HEK293T (cell line): ENCODE data around the gene AICDA.
"Not testable (repeated sequence)": the region's sequence is repeated elsewhere in the genome, so short reads cannot be mapped to it uniquely, and the experiment has no call there.

Experiments used
- CTCF ChIA-PET: fragments of 350-600 bp; formaldehyde crosslinking; extraction: SDS; loops from one replicate; lab custom pipeline; 2021; ENCODE audit warnings: antibody characterized with exemption, inconsistent platforms; lab: Yijun Ruan, JAX
- POLR2A ChIA-PET: fragments of 350-600 bp; formaldehyde crosslinking; extraction: SDS; loops from one replicate; lab custom pipeline; 2020; ENCODE audit warnings: antibody characterized with exemption, inconsistent platforms; lab: Yijun Ruan, JAX
- DNase-seq: peaks from one replicate; pipeline ENCODE4 v3.0.0; 2012; ENCODE audit warnings: mixed read lengths; ENCODE audit errors: extremely low spot score
- ARNT ChIP-seq: fragments of 450-650 bp; IDR thresholded peaks from 2 replicates; pipeline ENCODE4 v1.6.1; 2017; ENCODE audit warnings: mild to moderate bottlenecking
- BHLHE40 ChIP-seq: fragments of 450-650 bp; IDR thresholded peaks from 2 replicates; pipeline ENCODE4 v1.6.1; 2016; ENCODE audit warnings: mild to moderate bottlenecking, moderate library complexity, borderline replicate concordance
- CTBP1 ChIP-seq: fragments of 450-650 bp; IDR thresholded peaks from 2 replicates; pipeline ENCODE4 v1.6.1; 2016; ENCODE audit warnings: borderline replicate concordance
- ELF4 ChIP-seq: fragments of 450-650 bp; IDR thresholded peaks from 2 replicates; pipeline ENCODE4 v1.6.1; 2017; ENCODE audit warnings: antibody characterized with exemption
- FOXA1 ChIP-seq: fragments of 450-650 bp; IDR thresholded peaks from 2 replicates; pipeline ENCODE4 v1.6.1; 2016; ENCODE audit warnings: mild to moderate bottlenecking
- FOXK2 ChIP-seq: fragments of 450-650 bp; IDR thresholded peaks from 2 replicates; pipeline ENCODE4 v1.6.1; 2016; ENCODE audit warnings: mild to moderate bottlenecking
- FOXM1 ChIP-seq: fragments of 450-650 bp; IDR thresholded peaks from 2 replicates; pipeline ENCODE4 v1.6.1; 2017; ENCODE audit warnings: mild to moderate bottlenecking, borderline replicate concordance
- HDGF ChIP-seq: fragments of 450-650 bp; IDR thresholded peaks from 2 replicates; pipeline ENCODE4 v1.6.1; 2017; ENCODE audit warnings: antibody characterized with exemption, borderline replicate concordance
- L3MBTL2 ChIP-seq: fragments of 450-650 bp; conservative IDR thresholded peaks from 2 replicates; pipeline ENCODE4 v1.6.1; 2016; ENCODE audit warnings: mild to moderate bottlenecking
- LEF1 ChIP-seq: fragments of 450-650 bp; IDR thresholded peaks from 2 replicates; pipeline ENCODE4 v1.6.1; 2017; ENCODE audit warnings: mild to moderate bottlenecking, borderline replicate concordance
- NFRKB ChIP-seq: fragments of 450-650 bp; IDR thresholded peaks from 2 replicates; pipeline ENCODE4 v1.6.1; 2016; ENCODE audit warnings: mild to moderate bottlenecking, moderate library complexity
- SP1 ChIP-seq: fragments of 450-650 bp; IDR thresholded peaks from 2 replicates; pipeline ENCODE4 v1.6.1; 2017
- SUZ12 ChIP-seq: fragments of 450-650 bp; IDR thresholded peaks from 2 replicates; pipeline ENCODE4 v1.6.1; 2016; ENCODE audit warnings: mild to moderate bottlenecking
- TARDBP ChIP-seq: fragments of 450-650 bp; IDR thresholded peaks from 2 replicates; pipeline ENCODE4 v1.6.1; 2016
- ZNF384 ChIP-seq: fragments of 450-650 bp; IDR thresholded peaks from 2 replicates; pipeline ENCODE4 v1.6.1; 2016
- TF ChIP-seq, protein P1 (sequence below): fragments of 450-650 bp; IDR thresholded peaks from 2 replicates; pipeline ENCODE4 v1.6.1; 2016

AICDA gene

DNA sequence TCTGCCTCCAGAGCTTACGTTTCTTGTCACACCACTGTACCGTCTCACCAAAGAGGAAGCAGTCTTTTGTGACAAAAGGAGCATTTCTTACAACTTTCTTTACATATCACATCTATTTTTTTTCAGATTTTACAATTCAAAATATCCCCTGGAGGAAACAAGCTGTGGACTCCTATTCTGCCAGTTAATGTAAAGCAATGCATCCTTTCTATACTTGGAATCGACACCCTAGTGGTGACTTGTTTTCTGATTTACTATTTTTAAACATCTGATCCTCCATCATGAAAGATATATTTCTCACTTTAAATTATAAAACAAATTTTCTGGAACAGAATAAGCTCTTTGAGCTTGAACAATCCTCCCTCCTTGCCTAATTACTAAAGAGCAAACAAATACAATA is 34.8 kb downstream of the AICDA start:
- CTCF ChIA-PET, result interaction anchor here (0.6 kb wide), 1 partner anchor 473 kb away, joined by 3 read pairs; no protein-coding TSS in a partner anchor
- DNase-seq, result no peak
- POLR2A ChIA-PET, result no interaction called here
- no peak for TF ChIP-seq ELF4
- TF ChIP-seq ZNF384, result no peak
- TF ChIP-seq, protein P1, sequence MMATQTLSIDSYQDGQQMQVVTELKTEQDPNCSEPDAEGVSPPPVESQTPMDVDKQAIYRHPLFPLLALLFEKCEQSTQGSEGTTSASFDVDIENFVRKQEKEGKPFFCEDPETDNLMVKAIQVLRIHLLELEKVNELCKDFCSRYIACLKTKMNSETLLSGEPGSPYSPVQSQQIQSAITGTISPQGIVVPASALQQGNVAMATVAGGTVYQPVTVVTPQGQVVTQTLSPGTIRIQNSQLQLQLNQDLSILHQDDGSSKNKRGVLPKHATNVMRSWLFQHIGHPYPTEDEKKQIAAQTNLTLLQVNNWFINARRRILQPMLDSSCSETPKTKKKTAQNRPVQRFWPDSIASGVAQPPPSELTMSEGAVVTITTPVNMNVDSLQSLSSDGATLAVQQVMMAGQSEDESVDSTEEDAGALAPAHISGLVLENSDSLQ, result no peak
- no peak for TF ChIP-seq FOXK2
- no peak for TF ChIP-seq NFRKB
- no peak for TF ChIP-seq CTBP1
- TF ChIP-seq HDGF, result no peak
- no peak for TF ChIP-seq L3MBTL2
- TF ChIP-seq LEF1, result no peak
- no peak for TF ChIP-seq FOXM1
- no peak for TF ChIP-seq SP1
- TF ChIP-seq TARDBP, result no peak
- no peak for TF ChIP-seq ARNT
- no peak for TF ChIP-seq BHLHE40
- no peak for TF ChIP-seq SUZ12
- TF ChIP-seq FOXA1, result no peak

DNA sequence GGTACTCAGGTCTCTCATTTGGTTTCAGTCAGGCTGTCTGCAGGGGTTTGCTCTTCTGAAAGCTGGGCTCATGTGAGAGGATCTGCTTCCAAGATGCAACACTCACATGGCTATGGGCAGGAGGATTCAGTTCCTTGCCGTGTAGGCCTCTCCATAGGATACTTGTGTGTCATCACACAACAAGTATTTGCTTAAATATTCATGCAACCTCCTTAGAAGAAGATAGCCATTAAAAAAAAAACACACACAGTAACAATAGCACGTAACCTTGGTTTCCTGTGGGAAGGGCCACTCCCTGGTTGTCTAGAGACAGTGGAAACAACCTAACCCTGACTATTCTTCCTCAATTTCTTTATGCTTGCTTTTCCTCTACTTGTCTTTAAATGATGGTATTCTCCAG is 40.2 kb downstream of the AICDA start:
- DNase-seq, result no peak
- ChIA-PET CTCF (interaction anchor here (2.6 kb wide), 1 partner anchor 28 kb away, joined by 11 read pairs; no protein-coding TSS in a partner anchor), POLR2A (no interaction called here)
- TF ChIP-seq, protein P1, result no peak
- TF ChIP-seq ELF4 (no peak), CTBP1 (no peak), SUZ12 (no peak), HDGF (no peak), ARNT (no peak), LEF1 (no peak), ZNF384 (no peak), FOXK2 (no peak), NFRKB (no peak), FOXA1 (no peak), BHLHE40 (no peak), L3MBTL2 (no peak), FOXM1 (no peak), SP1 (no peak), TARDBP (no peak)

DNA sequence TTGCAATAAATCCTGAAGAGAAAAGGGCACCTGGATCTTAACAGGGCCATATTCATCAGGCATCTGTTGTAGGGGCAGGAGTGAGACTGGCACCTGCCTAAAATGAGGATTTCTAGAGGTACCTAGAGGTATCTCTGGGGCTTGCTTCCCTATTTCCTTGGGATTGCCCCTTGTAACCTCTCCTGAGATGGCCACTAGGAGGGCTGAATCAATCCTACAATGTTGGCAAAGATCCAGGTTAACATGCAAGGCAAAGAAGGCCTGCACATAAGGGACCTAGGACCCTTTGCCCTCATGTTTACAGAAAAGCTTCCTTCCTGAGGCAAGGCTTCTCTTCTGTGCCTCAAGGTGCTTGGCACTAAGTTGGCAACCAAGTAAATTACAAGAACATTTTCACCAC is 46.1 kb downstream of the AICDA start:
- DNase-seq, result no peak
- POLR2A ChIA-PET, result no interaction called here
- TF ChIP-seq LEF1, result no peak
- CTCF ChIA-PET, result interaction anchor here (2.5 kb wide), 1 partner anchor 22 kb away, joined by 9 read pairs; no protein-coding TSS in a partner anchor

DNA sequence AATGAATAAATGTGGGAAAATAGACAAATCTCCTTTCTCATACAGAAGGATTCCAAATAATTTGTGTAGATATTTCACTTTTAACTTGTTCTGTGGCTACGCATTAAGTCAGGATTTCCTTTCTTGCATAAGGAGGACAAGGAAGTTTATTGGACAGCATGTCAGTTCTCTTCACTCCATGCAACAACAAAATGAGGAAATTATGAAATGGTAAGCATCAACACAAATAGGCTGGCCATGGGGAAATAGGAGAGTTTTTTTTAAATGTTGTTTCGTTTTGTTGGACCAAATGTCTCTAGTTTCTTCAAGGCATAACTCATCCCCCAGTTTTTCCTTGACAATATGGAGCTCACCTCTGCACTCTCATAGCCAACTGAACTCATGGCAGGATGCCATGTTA is 46.6 kb downstream of the AICDA start:
- CTCF ChIA-PET, result interaction anchor here (2.5 kb wide), 1 partner anchor 22 kb away, joined by 9 read pairs; no protein-coding TSS in a partner anchor
- DNase-seq, POLR2A ChIA-PET: not testable (repeated sequence)

DNA sequence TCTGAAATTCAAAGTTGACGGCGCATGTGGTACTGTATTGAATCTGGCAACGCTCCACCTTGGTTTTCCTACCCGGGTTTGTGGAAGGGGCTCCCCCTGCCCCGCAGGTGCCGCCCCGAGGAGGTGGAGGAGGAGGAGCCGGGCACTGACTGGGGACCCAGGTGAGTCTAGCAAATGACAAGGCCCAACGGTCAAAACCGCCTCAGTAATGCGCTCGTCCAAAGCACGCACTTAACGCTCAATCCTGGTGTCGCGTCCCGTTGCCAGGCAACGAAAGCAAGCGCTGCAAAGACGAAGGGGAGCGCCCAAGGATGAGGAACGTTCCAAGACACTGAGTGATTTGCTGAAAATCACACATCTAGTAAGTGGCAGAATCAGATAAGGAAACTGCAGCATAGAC is 48.0 kb downstream of the AICDA start:
- DNase-seq, result no peak
- ChIA-PET CTCF (interaction anchor here (0.6 to 1.2 kb wide), 2 partner anchors 20 to 21 kb away, joined by 3 read pairs; no protein-coding TSS in a partner anchor), POLR2A (no interaction called here)
- TF ChIP-seq FOXM1 (no peak), LEF1 (no peak), ELF4 (no peak), L3MBTL2 (no peak), HDGF (no peak), TARDBP (no peak), BHLHE40 (no peak), SUZ12 (no peak), NFRKB (no peak), ZNF384 (no peak), CTBP1 (no peak), FOXA1 (no peak), SP1 (no peak), ARNT (no peak), FOXK2 (no peak)
- TF ChIP-seq, protein P1, result no peak

DNA sequence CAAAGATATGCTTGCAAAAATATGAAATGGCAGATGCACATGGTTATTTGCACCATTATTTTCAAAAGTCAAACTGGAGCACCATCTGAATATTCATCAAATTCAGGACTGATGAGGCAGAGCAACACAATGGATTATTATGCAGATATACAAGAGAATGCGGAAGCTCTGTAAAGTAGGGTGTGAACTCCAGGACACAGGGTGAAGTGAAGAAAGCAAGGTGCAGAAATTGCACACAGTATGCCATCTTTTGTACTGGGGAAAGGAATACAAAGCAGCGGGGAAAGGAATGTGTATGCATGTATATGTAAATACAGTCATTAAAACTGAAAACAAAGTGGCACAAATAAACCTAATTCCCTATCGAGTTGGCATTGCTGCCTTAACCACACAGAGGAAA is 49.3 kb downstream of the AICDA start:
- POLR2A ChIA-PET, result no interaction called here
- TF ChIP-seq SUZ12, result no peak
- no peak for TF ChIP-seq ARNT
- TF ChIP-seq LEF1, result no peak
- no peak for TF ChIP-seq FOXM1
- no peak for TF ChIP-seq CTBP1
- TF ChIP-seq NFRKB, result no peak
- TF ChIP-seq HDGF, result no peak
- CTCF ChIA-PET, result interaction anchor here (1.2 kb wide), 1 partner anchor 20 kb away, joined by 3 read pairs; no protein-coding TSS in a partner anchor
- no peak for DNase-seq
